Uterus (tissue), 4 donors: ENCODE results near the gene OR1E1. TPM values are rescaled to one million over a fixed set of nuclear protein-coding genes. Genes with fewer than 3 reads are reported as not detected.
"Not testable (repeated sequence)": the region's sequence is repeated elsewhere in the genome, so short reads cannot be mapped to it uniquely, and the experiment has no call there.

Experiments
- DNase-seq, 2 donors: peaks; one replicate each; pipeline ENCODE4 v3.0.0-alpha.2; 2019 to 2020
- H3K27ac ChIP-seq, 2 donors: fragments of 200-600 bp; sonication (generic); 1 replicate in 1 of 2; 2 replicates in 1 of 2; pipeline ENCODE4 v1.5.1; 2016 to 2018
- H3K27me3 ChIP-seq, 2 donors: fragments of 200-600 bp; sonication (generic); one replicate each; pipeline ENCODE4 v1.5.1; 2018 to 2019; ENCODE audit warnings: control low read depth in 1 of 2
- H3K36me3 ChIP-seq, 2 donors: fragments of 200-600 bp; sonication (generic); one replicate each; pipeline ENCODE4 v1.5.1; 2019; ENCODE audit warnings: control low read depth in 1 of 2
- H3K4me1 ChIP-seq, 2 donors: fragments of 200-600 bp; sonication (generic); one replicate each; pipeline ENCODE4 v1.5.1; 2018 to 2019; ENCODE audit warnings: control low read depth in 1 of 2
- H3K4me3 ChIP-seq, 2 donors: fragments of 200-600 bp; sonication (generic); 1 replicate in 1 of 2; 2 replicates in 1 of 2; pipeline ENCODE4 v1.5.1; 2018 to 2019; ENCODE audit warnings: mild to moderate bottlenecking in 1 of 2
- H3K9me3 ChIP-seq, 2 donors: fragments of 200-600 bp; sonication (generic); one replicate each; pipeline ENCODE4 v1.5.1; 2019; ENCODE audit warnings: control low read depth in 1 of 2
- CTCF ChIP-seq, 4 experiments: fragments of 200-600 bp in 2 of 4; fragments of 450-650 bp in 2 of 4; sonication (generic) in 2 of 4; IDR thresholded peaks; one replicate each; pipeline ENCODE4 v1.5.1; 2016 to 2019; ENCODE audit warnings: antibody characterized with exemption in 4 of 4, mild to moderate bottlenecking in 2 of 4, moderate library complexity in 1 of 4
- POLR2A ChIP-seq, 2 donors: fragments of 450-650 bp; IDR thresholded peaks; one replicate each; pipeline ENCODE4 v1.6.1; 2016; ENCODE audit warnings: antibody characterized with exemption in 2 of 2, mild to moderate bottlenecking in 1 of 2, moderate library complexity in 1 of 2
- intact Hi-C: fragments of 100-400 bp; cut with DNase I; formaldehyde crosslinking; loops from one replicate; pipeline ENCODE4 v1.15.1; 2023; ENCODE audit warnings: low total_unique reads
- total RNA-seq, 4 donors: library from RNA; depleted of rRNA in 3 of 4; stranded (reverse); fragments of >200 nt in 3 of 4; gene quantifications; one replicate each; pipeline versions ENCODE4 v1.1.0 to v1.2.4, GENCODE V29; 2014 to 2023
- donor health status: DM: yes; HTN: yes; CAD: no.

OR1E1 gene, protein sequence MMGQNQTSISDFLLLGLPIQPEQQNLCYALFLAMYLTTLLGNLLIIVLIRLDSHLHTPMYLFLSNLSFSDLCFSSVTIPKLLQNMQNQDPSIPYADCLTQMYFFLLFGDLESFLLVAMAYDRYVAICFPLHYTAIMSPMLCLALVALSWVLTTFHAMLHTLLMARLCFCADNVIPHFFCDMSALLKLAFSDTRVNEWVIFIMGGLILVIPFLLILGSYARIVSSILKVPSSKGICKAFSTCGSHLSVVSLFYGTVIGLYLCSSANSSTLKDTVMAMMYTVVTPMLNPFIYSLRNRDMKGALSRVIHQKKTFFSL
- total RNA-seq: not detected

GRCh38 chr17:3398310-3398709 lies at the start of gene OR1E1:
TSS of gene OR1E1 (minus strand) at chr17:3398410. CDS start at chr17:3398410, 0 bp downstream.
- no peaks in the 10 kb centered on the region for H3K27me3 ChIP-seq
- H3K27ac ChIP-seq: no peak within 1 kb of the TSS
- H3K4me3 ChIP-seq: no peak within 1 kb of the TSS
- no peaks in the 10 kb centered on the region for H3K36me3 ChIP-seq
- H3K9me3 ChIP-seq: no peaks in the 10 kb centered on the region
- intact Hi-C loops: no loop called here
- no peaks in the 10 kb centered on the region for H3K4me1 ChIP-seq
- no peak for DNase-seq
- no peak for TF ChIP-seq CTCF (IDR thresholded peaks at IDR 0.05)
- TF ChIP-seq POLR2A (IDR thresholded peaks at IDR 0.05): no peak

GRCh38 chr17:3447625-3448024 lies 49.4 kb upstream of the OR1E1 start:
- TF ChIP-seq POLR2A (IDR thresholded peaks at IDR 0.05) (no peak), CTCF (IDR thresholded peaks at IDR 0.05) (no peak)
- Histone ChIP-seq H3K27ac (no peak overlapping the region), H3K36me3 (no peaks in the 10 kb centered on the region), H3K4me3 (no peak overlapping the region), H3K4me1 (no peaks in the 10 kb centered on the region), H3K9me3 (no peaks in the 10 kb centered on the region), H3K27me3 (no peaks in the 10 kb centered on the region)
- no peak for DNase-seq
- intact Hi-C loops: no loop called here

DNA sequence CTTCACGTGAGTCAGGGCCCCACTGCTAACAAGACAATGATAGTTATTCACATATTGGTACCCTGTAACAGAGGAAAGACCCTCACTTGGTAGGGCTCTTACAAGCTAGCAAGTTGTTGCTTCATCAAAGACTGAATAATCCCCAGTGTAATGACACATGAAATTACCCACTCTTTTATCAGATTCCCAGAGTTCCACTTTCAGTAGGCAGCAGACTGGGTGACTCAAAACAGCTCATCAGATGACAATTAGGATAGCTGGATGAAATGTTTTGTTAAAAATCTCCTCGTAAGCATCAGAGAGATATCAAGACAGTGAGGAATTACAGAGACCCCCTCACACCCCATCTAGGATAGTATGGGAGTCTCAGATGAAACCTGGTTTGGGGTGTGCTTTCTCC lies 42.2 kb upstream of the OR1E1 start:
- intact Hi-C loops: no loop called here
- no peaks in the 10 kb centered on the region for H3K9me3 ChIP-seq
- no peaks in the 10 kb centered on the region for H3K36me3 ChIP-seq
- H3K27ac ChIP-seq: no peak overlapping the region
- TF ChIP-seq CTCF (IDR thresholded peaks at IDR 0.05): no peak
- no peak for TF ChIP-seq POLR2A (IDR thresholded peaks at IDR 0.05)
- H3K4me1 ChIP-seq: no peaks in the 10 kb centered on the region
- no peak for DNase-seq
- H3K27me3 ChIP-seq: no peaks in the 10 kb centered on the region
- H3K4me3 ChIP-seq: no peak overlapping the region

DNA sequence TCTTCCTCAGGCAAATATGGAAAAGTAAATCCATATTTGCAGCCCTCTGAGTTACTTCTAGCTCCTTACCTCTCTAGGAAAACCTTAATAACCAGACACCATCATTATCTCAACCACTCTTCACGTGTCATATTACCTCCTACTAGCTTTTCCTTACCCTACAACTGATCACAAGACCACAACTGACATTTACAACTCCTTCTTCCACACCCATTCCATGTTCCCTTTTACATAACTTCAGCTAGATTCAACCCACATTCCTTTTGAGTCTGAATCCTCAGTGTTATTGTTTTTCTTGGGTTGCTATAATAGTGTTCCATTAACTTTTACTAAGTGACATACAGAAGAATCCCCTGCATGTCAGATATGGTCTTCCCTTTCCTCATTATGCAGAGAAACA lies 40.2 kb upstream of the OR1E1 start:
- no peak overlapping the region for H3K4me3 ChIP-seq
- no peaks in the 10 kb centered on the region for H3K9me3 ChIP-seq
- H3K27ac ChIP-seq: no peak overlapping the region
- no peak for DNase-seq
- H3K27me3 ChIP-seq: no peaks in the 10 kb centered on the region
- H3K36me3 ChIP-seq: no peaks in the 10 kb centered on the region
- H3K4me1 ChIP-seq: no peaks in the 10 kb centered on the region
- intact Hi-C loops: no loop called here
- no peak for TF ChIP-seq CTCF (IDR thresholded peaks at IDR 0.05)
- TF ChIP-seq POLR2A (IDR thresholded peaks at IDR 0.05): no peak

DNA sequence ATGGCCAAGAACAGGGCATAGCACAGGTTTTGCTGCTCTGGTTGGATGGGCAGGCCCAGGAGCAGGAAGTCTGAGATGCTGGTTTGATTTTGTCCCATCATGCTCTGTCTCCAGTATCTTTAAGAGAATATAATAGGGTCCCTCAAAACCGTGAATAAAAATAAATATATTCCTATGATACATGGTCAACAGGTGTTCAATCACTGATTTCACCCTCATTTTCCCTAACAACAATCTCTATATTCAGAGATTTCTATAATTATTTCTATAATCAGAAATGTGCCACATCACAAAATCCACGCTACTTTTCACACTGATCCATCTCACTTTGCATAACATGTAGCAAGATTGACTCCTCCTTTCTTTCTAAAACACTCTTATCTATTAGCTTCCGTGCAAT lies 35.5 kb upstream of the OR1E1 start, which contains the start of gene OR1E2:
Gene OR1E2 (minus strand): TSS at position 101 of the 400 bp plus-strand sequence. CDS start 0 bp downstream, at position 101.
- intact Hi-C loops: no loop called here
- Histone ChIP-seq H3K4me1 (no peaks in the 10 kb centered on the region), H3K27ac (no peak within 1 kb of the TSS), H3K9me3 (no peaks in the 10 kb centered on the region), H3K27me3 (no peaks in the 10 kb centered on the region), H3K36me3 (no peaks in the 10 kb centered on the region), H3K4me3 (no peak within 1 kb of the TSS)
- TF ChIP-seq CTCF (IDR thresholded peaks at IDR 0.05) (no peak), POLR2A (IDR thresholded peaks at IDR 0.05) (no peak)
- DNase-seq: no peak

- intact Hi-C loops, DNase-seq: not testable (repeated sequence)
Measured at GRCh38 chr17:3433215-3433614, 35.0 kb upstream of the OR1E1 start.

More at GRCh38 chr17:3433215-3433614, 35.0 kb upstream of the OR1E1 start:
- not testable (repeated sequence) for H3K27ac ChIP-seq, H3K9me3 ChIP-seq, H3K27me3 ChIP-seq, H3K4me1 ChIP-seq, H3K4me3 ChIP-seq, H3K36me3 ChIP-seq
